ENCODE results near the gene PFDN2.

PFDN2 gene

DNA sequence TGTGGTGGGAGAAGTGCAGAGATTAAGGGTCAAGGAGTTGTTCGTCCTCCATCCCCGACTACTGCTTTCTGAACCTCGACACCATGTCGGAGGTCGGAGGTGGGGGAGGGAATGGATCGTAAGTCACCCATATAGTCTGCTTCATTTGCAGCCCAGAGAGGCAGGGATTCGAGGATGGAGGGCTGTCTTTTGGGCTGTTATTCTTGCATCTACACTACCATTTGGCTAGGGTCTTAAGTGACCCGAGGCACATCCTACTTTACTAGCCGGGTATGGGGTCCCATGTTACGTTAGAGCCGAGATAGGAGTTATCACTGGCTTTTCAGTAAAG, 42.0 kb upstream of the PFDN2 start:
- Histone ChIP-seq H3K9me3 (ENCODE audit: low read length) (no peaks in the 10 kb centered on the region), H3K27ac (ENCODE audit: low read depth, low read length, poor library complexity, severe bottlenecking) (no peak overlapping the region), H3K4me3 (ENCODE audit: low read depth, low read length, poor library complexity, severe bottlenecking) (peak overlapping the region; percentile 89), H4K20me1 (ENCODE audit: insufficient read depth, low read length) (no peaks in the 10 kb centered on the region), H3F3A (ENCODE audit: insufficient read depth, low read length) (peaks cover 4% of the 10 kb centered on the region; the same call in 1 of the 2 replicates), H3K36me3 (ENCODE audit: insufficient read depth, low read length) (peaks cover 49% of the 10 kb centered on the region; the same call in 1 of the 2 replicates), H3K79me2 (ENCODE audit: insufficient read depth, low read length) (no peaks in the 10 kb centered on the region), H3K9me2 (ENCODE audit: low read depth, low read length) (no peaks in the 10 kb centered on the region), H3K4me1 (ENCODE audit: insufficient read depth, low read length, severe bottlenecking) (peaks cover 36% of the 10 kb centered on the region), H3K9ac (ENCODE audit: low read length) (peak overlapping the region; percentile 90), H3K27me3 (ENCODE audit: insufficient read depth, low read length) (no peaks in the 10 kb centered on the region), H2AFZ (ENCODE audit: low read length) (no peak overlapping the region), H3K4me2 (ENCODE audit: low read length) (peak overlapping the region; percentile 87)
- TF ChIP-seq EZH2 (IDR thresholded peaks at IDR 0.05; ENCODE audit: borderline replicate concordance, low read length): no peak
- TF ChIP-seq, protein P1, sequence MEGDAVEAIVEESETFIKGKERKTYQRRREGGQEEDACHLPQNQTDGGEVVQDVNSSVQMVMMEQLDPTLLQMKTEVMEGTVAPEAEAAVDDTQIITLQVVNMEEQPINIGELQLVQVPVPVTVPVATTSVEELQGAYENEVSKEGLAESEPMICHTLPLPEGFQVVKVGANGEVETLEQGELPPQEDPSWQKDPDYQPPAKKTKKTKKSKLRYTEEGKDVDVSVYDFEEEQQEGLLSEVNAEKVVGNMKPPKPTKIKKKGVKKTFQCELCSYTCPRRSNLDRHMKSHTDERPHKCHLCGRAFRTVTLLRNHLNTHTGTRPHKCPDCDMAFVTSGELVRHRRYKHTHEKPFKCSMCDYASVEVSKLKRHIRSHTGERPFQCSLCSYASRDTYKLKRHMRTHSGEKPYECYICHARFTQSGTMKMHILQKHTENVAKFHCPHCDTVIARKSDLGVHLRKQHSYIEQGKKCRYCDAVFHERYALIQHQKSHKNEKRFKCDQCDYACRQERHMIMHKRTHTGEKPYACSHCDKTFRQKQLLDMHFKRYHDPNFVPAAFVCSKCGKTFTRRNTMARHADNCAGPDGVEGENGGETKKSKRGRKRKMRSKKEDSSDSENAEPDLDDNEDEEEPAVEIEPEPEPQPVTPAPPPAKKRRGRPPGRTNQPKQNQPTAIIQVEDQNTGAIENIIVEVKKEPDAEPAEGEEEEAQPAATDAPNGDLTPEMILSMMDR (IDR thresholded peaks at IDR 0.05; ENCODE audit: low read length): no peak

DNA sequence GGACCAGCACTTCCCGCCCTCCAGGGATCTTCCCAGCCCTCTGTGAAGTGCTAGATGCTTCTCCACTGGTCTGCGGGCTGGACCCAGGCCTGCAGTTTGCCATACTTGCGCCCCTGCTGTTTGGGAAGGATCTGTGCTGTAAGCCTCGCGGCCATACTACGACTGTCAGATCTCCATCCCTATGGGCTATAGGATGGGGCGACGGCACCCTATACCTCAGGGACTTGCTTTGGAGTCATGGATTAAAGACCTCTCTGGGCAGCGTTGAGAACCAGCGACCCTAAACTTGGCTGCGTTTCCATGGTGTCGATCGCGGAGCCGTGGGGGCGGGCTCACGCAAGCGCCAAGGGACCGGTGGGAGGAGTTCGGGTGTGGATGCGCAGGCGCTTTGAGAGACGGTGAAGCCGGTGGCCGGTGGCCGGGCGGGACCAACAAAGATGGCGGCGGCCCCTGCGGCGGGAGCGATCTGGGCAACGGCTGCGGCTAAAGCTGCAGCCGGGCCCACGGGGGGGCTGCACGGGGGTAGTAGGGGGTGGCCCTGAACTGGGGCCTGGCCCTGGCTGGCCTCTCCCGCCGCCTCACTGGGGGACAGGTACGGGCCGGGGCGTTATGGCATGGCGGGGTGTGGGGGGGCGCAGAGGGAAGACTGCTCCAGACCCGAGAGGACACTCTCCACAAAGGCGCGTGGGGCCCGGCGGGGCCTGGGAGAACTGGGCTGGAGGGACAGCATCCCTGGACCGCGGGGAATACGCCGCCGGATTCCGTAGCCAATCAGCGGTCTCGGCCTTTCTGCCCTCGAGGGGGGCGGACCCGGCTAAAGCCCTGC, 41.5 kb upstream of the PFDN2 start, which contains the start of gene USP21:
Gene USP21, plus strand, starts transcription at position 414 of the 826 bp plus-strand sequence. CDS start 1,141 bp downstream, outside the sequence.
- no peaks in the 10 kb centered on the region for H3K9me2 ChIP-seq (ENCODE audit: low read depth, low read length)
- TF ChIP-seq EZH2 (IDR thresholded peaks at IDR 0.05; ENCODE audit: borderline replicate concordance, low read length): no peak
- TF ChIP-seq, protein P1 (IDR thresholded peaks at IDR 0.05; ENCODE audit: low read length): peak; percentile 47; the same call in 1 of the 2 replicates
- H3K27me3 ChIP-seq (ENCODE audit: insufficient read depth, low read length): no peaks in the 10 kb centered on the region
- H3K79me2 ChIP-seq (ENCODE audit: insufficient read depth, low read length): no peaks in the 10 kb centered on the region
- peaks cover 43% of the 10 kb centered on the region; the same call in 1 of the 2 replicates for H3K36me3 ChIP-seq (ENCODE audit: insufficient read depth, low read length)
- peaks cover 39% of the 10 kb centered on the region for H3K4me1 ChIP-seq (ENCODE audit: insufficient read depth, low read length, severe bottlenecking)
- peak within 1 kb of the TSS; percentile 89 for H3K4me3 ChIP-seq (ENCODE audit: low read depth, low read length, poor library complexity, severe bottlenecking)
- H3K4me2 ChIP-seq (ENCODE audit: low read length): peak within 1 kb of the TSS; percentile 87
- H3K9ac ChIP-seq (ENCODE audit: low read length): peak within 1 kb of the TSS; percentile 90
- H3K27ac ChIP-seq (ENCODE audit: low read depth, low read length, poor library complexity, severe bottlenecking): no peak within 1 kb of the TSS
- no peaks in the 10 kb centered on the region for H4K20me1 ChIP-seq (ENCODE audit: insufficient read depth, low read length)
- no peaks in the 10 kb centered on the region for H3K9me3 ChIP-seq (ENCODE audit: low read length)
- H3F3A ChIP-seq (ENCODE audit: insufficient read depth, low read length): peaks cover 4% of the 10 kb centered on the region; the same call in 1 of the 2 replicates
- no peak within 1 kb of the TSS for H2AFZ ChIP-seq (ENCODE audit: low read length)

DNA sequence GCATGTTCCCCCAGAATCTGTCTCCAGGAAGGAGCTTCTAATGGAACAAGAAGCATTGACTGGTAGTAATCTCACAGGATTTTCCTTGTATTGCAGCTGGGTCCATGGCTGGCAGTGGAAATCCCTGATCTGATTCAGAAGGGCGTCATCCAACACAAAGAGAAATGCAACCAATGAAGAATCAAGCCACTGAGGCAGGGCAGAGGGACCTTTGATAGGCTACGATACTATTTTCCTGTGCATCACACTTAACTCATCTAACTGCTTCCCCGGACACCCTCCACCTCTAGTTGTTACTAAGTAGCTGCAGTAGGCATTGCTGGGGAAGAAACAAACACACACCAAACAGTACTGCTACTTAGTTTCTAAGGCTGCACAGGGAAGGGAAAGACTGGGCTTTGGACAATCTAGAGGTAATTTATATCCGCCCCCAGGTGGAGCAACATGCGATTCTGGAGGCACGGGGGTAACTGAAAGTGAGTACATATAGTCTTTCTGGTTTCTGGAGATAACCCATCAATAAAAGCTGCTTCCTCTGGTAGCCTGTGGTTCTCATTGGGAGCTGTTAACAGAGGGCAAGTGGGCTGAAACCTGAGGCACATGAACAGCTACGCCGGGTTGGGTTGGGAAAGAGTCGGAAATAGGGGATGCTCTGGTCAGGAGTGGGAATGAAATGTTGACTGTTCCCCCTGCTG, 40.6 kb upstream of the PFDN2 start:
- H3F3A ChIP-seq (ENCODE audit: insufficient read depth, low read length): peaks cover 4% of the 10 kb centered on the region; the same call in 1 of the 2 replicates
- H3K36me3 ChIP-seq (ENCODE audit: insufficient read depth, low read length): peaks cover 38% of the 10 kb centered on the region; the same call in 1 of the 2 replicates
- H3K27me3 ChIP-seq (ENCODE audit: insufficient read depth, low read length): no peaks in the 10 kb centered on the region
- peak overlapping the region; percentile 90; the same call in 1 of the 2 replicates for H3K9ac ChIP-seq (ENCODE audit: low read length)
- H3K4me3 ChIP-seq (ENCODE audit: low read depth, low read length, poor library complexity, severe bottlenecking): peak overlapping the region; percentile 89
- no peaks in the 10 kb centered on the region for H3K9me3 ChIP-seq (ENCODE audit: low read length)
- H3K4me2 ChIP-seq (ENCODE audit: low read length): peak overlapping the region; percentile 87
- H4K20me1 ChIP-seq (ENCODE audit: insufficient read depth, low read length): no peaks in the 10 kb centered on the region
- H3K27ac ChIP-seq (ENCODE audit: low read depth, low read length, poor library complexity, severe bottlenecking): no peak overlapping the region
- H3K79me2 ChIP-seq (ENCODE audit: insufficient read depth, low read length): no peaks in the 10 kb centered on the region
- H3K9me2 ChIP-seq (ENCODE audit: low read depth, low read length): no peaks in the 10 kb centered on the region
- no peak overlapping the region for H2AFZ ChIP-seq (ENCODE audit: low read length)
- peaks cover 39% of the 10 kb centered on the region for H3K4me1 ChIP-seq (ENCODE audit: insufficient read depth, low read length, severe bottlenecking)
- TF ChIP-seq, protein P1 (IDR thresholded peaks at IDR 0.05; ENCODE audit: low read length): no peak
